Mesodermal cell (in vitro differentiated cells): Measurements from ENCODE around the gene CCDC144A.
"Not testable (repeated sequence)": the region's sequence is repeated elsewhere in the genome, so short reads cannot be mapped to it uniquely, and the experiment has no call there.

Experiments
- H3K27ac ChIP-seq: 2 replicates; pipeline ENCODE4 v1.7.0; 2013; ENCODE audit warnings: mild to moderate bottlenecking, low read depth, low read length, moderate library complexity; ENCODE audit not compliant: severe bottlenecking
- H3K36me3 ChIP-seq: 2 replicates; pipeline ENCODE4 v1.7.1; 2013; ENCODE audit warnings: mild to moderate bottlenecking, low read length, moderate library complexity; ENCODE audit not compliant: control insufficient read depth, insufficient read depth
- H3K4me1 ChIP-seq: one replicate; pipeline ENCODE4 v1.7.1; 2013; ENCODE audit warnings: mild to moderate bottlenecking, low read length; ENCODE audit not compliant: insufficient read depth, control insufficient read depth, poor library complexity, severe bottlenecking
- H3K4me3 ChIP-seq: 2 replicates; pipeline ENCODE4 v1.7.0; 2013; ENCODE audit warnings: low read length, control low read depth, mild to moderate bottlenecking; ENCODE audit not compliant: insufficient read depth, poor library complexity, severe bottlenecking; ENCODE audit errors: extremely low read depth
- H3K9me3 ChIP-seq: 2 replicates; pipeline ENCODE4 v1.7.1; 2013; ENCODE audit warnings: mild to moderate bottlenecking, low read length, moderate library complexity; ENCODE audit not compliant: control insufficient read depth
- WGBS, 2 experiments: methylation state at CpG; one replicate each; pipeline ENCODE4 v1.1.5; 2013; ENCODE audit warnings: missing lambda C conversion rate in 2 of 2; ENCODE audit not compliant: insufficient coverage in 2 of 2; 5-methylcytosine and 5-hydroxymethylcytosine counted together

The CCDC144A gene

GRCh38 chr17:16683290-16684138, 6.5 kb upstream of the CCDC144A start:
- WGBS, 2 experiments = 92 to 94% methylated on average over 35 to 43 of the region's 44 CpGs
- H3K27ac ChIP-seq, H3K9me3 ChIP-seq, H3K4me1 ChIP-seq, H3K4me3 ChIP-seq, H3K36me3 ChIP-seq: not testable (repeated sequence)

GRCh38 chr17:16686019-16686418, 4.0 kb upstream of the CCDC144A start:
- not testable (repeated sequence) for H3K36me3 ChIP-seq, H3K27ac ChIP-seq, H3K4me3 ChIP-seq, H3K4me1 ChIP-seq, H3K9me3 ChIP-seq
- WGBS, 2 experiments = no CpG with 5 or more reads among the region's 4 CpGs

GRCh38 chr17:16687151-16687550, 2.9 kb upstream of the CCDC144A start:
- H3K4me1 ChIP-seq, H3K36me3 ChIP-seq, H3K27ac ChIP-seq, H3K9me3 ChIP-seq, H3K4me3 ChIP-seq: not testable (repeated sequence)
- 4 to 17% methylated on average over 1 to 3 of the region's 5 CpGs for WGBS, 2 experiments

- not testable (repeated sequence) for H3K4me3 ChIP-seq, H3K36me3 ChIP-seq, H3K9me3 ChIP-seq, H3K4me1 ChIP-seq, H3K27ac ChIP-seq
- WGBS, 2 experiments = 98% methylated on average over 7 of the region's 30 CpGs; no CpG with 5 or more reads in 1 of the 2 experiments
Observed at GRCh38 chr17:16690447-16690846, 406 bp downstream of the CCDC144A start.

GRCh38 chr17:16697603-16698002, 7.6 kb downstream of the CCDC144A start:
- not testable (repeated sequence) for H3K4me1 ChIP-seq, H3K27ac ChIP-seq, H3K9me3 ChIP-seq, H3K36me3 ChIP-seq, H3K4me3 ChIP-seq
- 100% methylated on average over 1 of the region's 5 CpGs; no CpG with 5 or more reads in 1 of the 2 experiments for WGBS, 2 experiments

GRCh38 chr17:16745492-16746203, 55.6 kb downstream of the CCDC144A start:
- H3K27ac ChIP-seq, H3K9me3 ChIP-seq, H3K4me1 ChIP-seq, H3K4me3 ChIP-seq, H3K36me3 ChIP-seq: not testable (repeated sequence)
- WGBS, 2 experiments = 4 to 7% methylated on average over 2 to 8 of the region's 25 CpGs

GRCh38 chr17:16746571-16746970, 56.5 kb downstream of the CCDC144A start:
- 2% methylated on average over 7 of the region's 24 CpGs; no CpG with 5 or more reads in 1 of the 2 experiments for WGBS, 2 experiments
- H3K4me3 ChIP-seq, H3K4me1 ChIP-seq, H3K9me3 ChIP-seq, H3K27ac ChIP-seq, H3K36me3 ChIP-seq: not testable (repeated sequence)

GRCh38 chr17:16750515-16750914, 60.5 kb downstream of the CCDC144A start:
- WGBS, 2 experiments = no CpG with 5 or more reads among the region's 3 CpGs
- not testable (repeated sequence) for H3K4me1 ChIP-seq, H3K36me3 ChIP-seq, H3K27ac ChIP-seq, H3K9me3 ChIP-seq, H3K4me3 ChIP-seq

GRCh38 chr17:16751224-16751923, 61.3 kb downstream of the CCDC144A start:
- not testable (repeated sequence) for H3K36me3 ChIP-seq, H3K4me1 ChIP-seq, H3K4me3 ChIP-seq, H3K27ac ChIP-seq, H3K9me3 ChIP-seq
- WGBS, 2 experiments = 60% methylated on average over 2 of the region's 10 CpGs; no CpG with 5 or more reads in 1 of the 2 experiments

GRCh38 chr17:16751924-16752287, 61.9 kb downstream of the CCDC144A start:
- not testable (repeated sequence) for H3K9me3 ChIP-seq, H3K27ac ChIP-seq, H3K36me3 ChIP-seq, H3K4me3 ChIP-seq, H3K4me1 ChIP-seq
- no CpG with 5 or more reads among the region's 10 CpGs for WGBS, 2 experiments
